Natural killer cell (primary cell): ENCODE results near the gene CTNNA3. TPM values are rescaled to one million over a fixed set of nuclear protein-coding genes. Genes with fewer than 3 reads are reported as not detected.

Experiments used
- ATAC-seq, 3 donors: fragments of 150-1000 bp in 2 of 3; fragments of 200-7000 bp in 1 of 3; cut with Tn5 transposase; 1 replicate in 1 of 3; 2 replicates in 2 of 3; pipeline ENCODE4 v1.10.0; 2021; ENCODE audit warnings: mild to moderate bottlenecking in 2 of 3, moderate library complexity in 2 of 3
- DNase-seq, 2 donors: peaks; one replicate each; pipeline versions ENCODE4 v3.0.0 to v3.0.0-alpha.2; 2013 to 2021; ENCODE audit warnings: mixed read lengths in 1 of 2
- H3K27ac ChIP-seq: one replicate; pipeline ENCODE4 v1.5.1; 2013; ENCODE audit warnings: mild to moderate bottlenecking, low read length
- H3K27me3 ChIP-seq: one replicate; pipeline ENCODE4 v1.6.1; 2013; ENCODE audit warnings: low read length; ENCODE audit not compliant: control insufficient read depth, insufficient read depth
- H3K36me3 ChIP-seq: one replicate; pipeline ENCODE4 v1.6.1; 2013; ENCODE audit warnings: low read length; ENCODE audit not compliant: control insufficient read depth, insufficient read depth
- H3K4me1 ChIP-seq: one replicate; pipeline ENCODE4 v1.6.1; 2013; ENCODE audit warnings: low read length; ENCODE audit not compliant: control insufficient read depth, insufficient read depth
- H3K4me3 ChIP-seq: one replicate; pipeline ENCODE4 v1.5.1; 2013; ENCODE audit warnings: low read length
- H3K9me3 ChIP-seq: one replicate; pipeline ENCODE4 v1.6.1; 2013; ENCODE audit warnings: low read length; ENCODE audit not compliant: control insufficient read depth, insufficient read depth
- H3K27ac Mint-ChIP-seq, 2 donors: one replicate each; pipeline ENCODE4 v1.8.0; 2022; ENCODE audit warnings: mild to moderate bottlenecking in 2 of 2, mixed read lengths in 2 of 2, moderate library complexity in 1 of 2
- H3K27me3 Mint-ChIP-seq, 2 donors: one replicate each; pipeline ENCODE4 v1.8.0; 2022; ENCODE audit warnings: low read depth in 2 of 2, mixed read lengths in 2 of 2
- H3K36me3 Mint-ChIP-seq: one replicate; pipeline ENCODE4 v1.8.0; 2022; ENCODE audit warnings: mixed read lengths
- H3K4me1 Mint-ChIP-seq, 2 donors: one replicate each; pipeline ENCODE4 v1.8.0; 2022; ENCODE audit warnings: mixed read lengths in 2 of 2
- H3K4me3 Mint-ChIP-seq: one replicate; pipeline ENCODE4 v1.8.0; 2022; ENCODE audit warnings: mild to moderate bottlenecking, moderate library complexity, mixed read lengths
- H3K9me3 Mint-ChIP-seq, 2 donors: one replicate each; pipeline ENCODE4 v1.8.0; 2022; ENCODE audit warnings: mixed read lengths in 2 of 2
- CTCF ChIP-seq: fragments of 200-600 bp; IDR thresholded peaks from one replicate; pipeline ENCODE4 v1.8.0; 2022; ENCODE audit warnings: antibody characterized with exemption
- WGBS: methylation state at CpG from one replicate; pipeline ENCODE4 v1.1.7; 2013; ENCODE audit warnings: missing lambda C conversion rate; ENCODE audit not compliant: insufficient coverage; 5-methylcytosine and 5-hydroxymethylcytosine counted together
- intact Hi-C: fragments of 100-400 bp; cut with micrococcal nuclease; formaldehyde crosslinking; loops from one replicate; pipeline ENCODE4 v1.14.2; 2022
- total RNA-seq, 4 donors: library from RNA; stranded (reverse); fragments of 120-200 nt in 1 of 4; gene quantifications; one replicate each; pipeline versions ENCODE4 v1.2.3 to v1.2.4, GENCODE V29; 2013 to 2022

CTNNA3 gene
- total RNA-seq, 3 donors from 2014 or later (not counting 1 experiment from before 2014, with no cell fraction given): not detected

- DNase-seq: no peak
- Mint-ChIP-seq H3K4me3 (no peak overlapping the region), H3K9me3 (peaks cover 7 to 10% of the 10 kb centered on the region in 2 donors), H3K36me3 (no peaks in the 10 kb centered on the region), H3K4me1 (no peaks in the 10 kb centered on the region), H3K27ac (no peak overlapping the region), H3K27me3 (no peaks in the 10 kb centered on the region)
- H3K9me3 ChIP-seq: no peaks in the 10 kb centered on the region
- TF ChIP-seq CTCF: no peak
- H3K4me1 ChIP-seq: no peaks in the 10 kb centered on the region
- no peak for ATAC-seq
- no peak overlapping the region for H3K4me3 ChIP-seq
- H3K27me3 ChIP-seq: no peaks in the 10 kb centered on the region
- H3K27ac ChIP-seq: no peak overlapping the region
- intact Hi-C loops: no loop called here
- no peaks in the 10 kb centered on the region for H3K36me3 ChIP-seq
- WGBS: 0% methylated on average over 1 of the region's 2 CpGs
Measured at GRCh38 chr10:66860376-66860945, 835.5 kb downstream of the CTNNA3 start.

- no peak for ATAC-seq
- no peaks in the 10 kb centered on the region for H3K36me3 Mint-ChIP-seq
- H3K4me3 ChIP-seq: no peak overlapping the region
- TF ChIP-seq CTCF: no peak
- H3K27me3 ChIP-seq: no peaks in the 10 kb centered on the region
- no peaks in the 10 kb centered on the region for H3K27me3 Mint-ChIP-seq
- intact Hi-C loops: no loop called here
- no peaks in the 10 kb centered on the region for H3K4me1 ChIP-seq
- H3K4me3 Mint-ChIP-seq: no peak overlapping the region
- no peak for DNase-seq
- H3K27ac Mint-ChIP-seq: no peak overlapping the region
- peaks cover 4 to 8% of the 10 kb centered on the region in 2 donors for H3K9me3 Mint-ChIP-seq
- no peaks in the 10 kb centered on the region for H3K4me1 Mint-ChIP-seq
- H3K9me3 ChIP-seq: no peaks in the 10 kb centered on the region
- H3K36me3 ChIP-seq: no peaks in the 10 kb centered on the region
- WGBS: 82% methylated on average over 1 of the region's 1 CpG
- no peak overlapping the region for H3K27ac ChIP-seq
Measured at GRCh38 chr10:66852811-66853210, 843.2 kb downstream of the CTNNA3 start.

- no peaks in the 10 kb centered on the region for H3K36me3 Mint-ChIP-seq
- TF ChIP-seq CTCF: no peak
- H3K4me1 Mint-ChIP-seq: no peaks in the 10 kb centered on the region
- no peaks in the 10 kb centered on the region for H3K27me3 Mint-ChIP-seq
- H3K9me3 Mint-ChIP-seq: peaks cover 0 to 9% of the 10 kb centered on the region in 2 donors
- H3K4me1 ChIP-seq: no peaks in the 10 kb centered on the region
- H3K4me3 ChIP-seq: no peak overlapping the region
- H3K4me3 Mint-ChIP-seq: no peak overlapping the region
- no peak for DNase-seq
- no peak overlapping the region for H3K27ac ChIP-seq
- intact Hi-C loops: no loop called here
- H3K27me3 ChIP-seq: no peaks in the 10 kb centered on the region
- ATAC-seq: no peak
- H3K9me3 ChIP-seq: no peaks in the 10 kb centered on the region
- WGBS: 85% methylated on average over 2 of the region's 3 CpGs
- H3K36me3 ChIP-seq: no peaks in the 10 kb centered on the region
- H3K27ac Mint-ChIP-seq: no peak overlapping the region
Measured at GRCh38 chr10:66848856-66849255, 847.1 kb downstream of the CTNNA3 start.
